Activated B cell treated with CpG ODN at 0.5 μM for 24 hours (primary cell): Measurements from ENCODE around the gene ARID3A. TPM values are rescaled to one million over a fixed set of nuclear protein-coding genes. Genes with fewer than 3 reads are reported as not detected.

Source experiments
- ATAC-seq: fragments of 200-7000 bp; cut with Tn5 transposase; one replicate; pipeline ENCODE4 v1.10.0; 2021; ENCODE audit warnings: low read depth, mild to moderate bottlenecking, moderate library complexity
- CTCF ChIA-PET: fragments of 350-600 bp; sonication (Branson Sonifier 250); formaldehyde crosslinking; loops from one replicate; lab custom pipeline; 2021; ENCODE audit warnings: antibody characterized with exemption; lab: Charles Lee
- POLR2A ChIA-PET: fragments of 350-600 bp; sonication (Branson Sonifier 250); formaldehyde crosslinking; loops from one replicate; lab custom pipeline; 2021; ENCODE audit warnings: antibody characterized with exemption; lab: Charles Lee
- DNase-seq: peaks from one replicate; pipeline ENCODE4 v3.0.0; 2022
- H3K27ac Mint-ChIP-seq: one replicate; pipeline ENCODE4 v1.8.0; 2020; ENCODE audit warnings: mixed read lengths
- H3K27me3 Mint-ChIP-seq: one replicate; pipeline ENCODE4 v1.8.0; 2021; ENCODE audit warnings: mixed read lengths
- H3K36me3 Mint-ChIP-seq: one replicate; pipeline ENCODE4 v1.8.0; 2021; ENCODE audit warnings: low read depth, mixed read lengths
- H3K4me1 Mint-ChIP-seq: one replicate; pipeline ENCODE4 v1.8.0; 2021; ENCODE audit warnings: mixed read lengths
- H3K4me3 Mint-ChIP-seq: one replicate; pipeline ENCODE4 v1.8.0; 2020; ENCODE audit warnings: mild to moderate bottlenecking, mixed read lengths
- H3K9me3 Mint-ChIP-seq: one replicate; pipeline ENCODE4 v1.8.0; 2020; ENCODE audit warnings: mixed read lengths
- CTCF ChIP-seq: fragments of 200-600 bp; IDR thresholded peaks from one replicate; pipeline ENCODE4 v1.8.0; 2022; ENCODE audit warnings: antibody characterized with exemption, mild to moderate bottlenecking
- intact Hi-C: fragments of 100-400 bp; cut with micrococcal nuclease; formaldehyde crosslinking; loops from one replicate; pipeline ENCODE4 v1.15.1; 2024
- total RNA-seq: library from RNA; stranded (reverse); gene quantifications from 2 replicates; pipeline ENCODE4 v1.2.3, GENCODE V29; 2022

The ARID3A gene
- total RNA-seq, 1 donor from 2014 or later, result 74.9 TPM

- ChIA-PET CTCF (no interaction called here), POLR2A (no interaction called here)
- H3K9me3 Mint-ChIP-seq, result no peaks in the 10 kb centered on the region
- DNase-seq (no peak), ATAC-seq (no peak)
- peaks cover 48% of the 10 kb centered on the region for H3K36me3 Mint-ChIP-seq
- no peaks in the 10 kb centered on the region for H3K4me1 Mint-ChIP-seq
- H3K27ac Mint-ChIP-seq, result no peak overlapping the region
- H3K27me3 Mint-ChIP-seq, result no peaks in the 10 kb centered on the region
- intact Hi-C loops, result no loop called here
- TF ChIP-seq CTCF, result no peak
- H3K4me3 Mint-ChIP-seq, result no peak overlapping the region
Observed at GRCh38 chr19:884420-885211, 41.2 kb upstream of the ARID3A start.

- ChIA-PET CTCF (no interaction called here), POLR2A (interaction anchor here (0.6 kb wide), 1 partner anchor 102 kb away, joined by 4 read pairs; no protein-coding TSS in a partner anchor)
- no peaks in the 10 kb centered on the region for H3K27me3 Mint-ChIP-seq
- H3K4me1 Mint-ChIP-seq, result no peaks in the 10 kb centered on the region
- H3K4me3 Mint-ChIP-seq, result no peak overlapping the region
- ATAC-seq (no peak), DNase-seq (no peak)
- H3K9me3 Mint-ChIP-seq, result no peaks in the 10 kb centered on the region
- no peak overlapping the region for H3K27ac Mint-ChIP-seq
- intact Hi-C loops, result no loop called here
- H3K36me3 Mint-ChIP-seq, result peaks cover 57% of the 10 kb centered on the region
- no peak for TF ChIP-seq CTCF
Observed at GRCh38 chr19:885536-886224, 40.2 kb upstream of the ARID3A start.

GRCh38 chr19:887072-887471, 38.8 kb upstream of the ARID3A start:
- Mint-ChIP-seq H3K36me3 (peaks cover 43% of the 10 kb centered on the region), H3K9me3 (no peaks in the 10 kb centered on the region), H3K27me3 (no peaks in the 10 kb centered on the region), H3K4me1 (peaks cover 6% of the 10 kb centered on the region), H3K27ac (no peak overlapping the region), H3K4me3 (no peak overlapping the region)
- CTCF ChIA-PET, result no interaction called here
- ATAC-seq, result no peak
- POLR2A ChIA-PET, result no interaction called here
- DNase-seq, result no peak
- intact Hi-C loops, result no loop called here
- no peak for TF ChIP-seq CTCF

GRCh38 chr19:887599-887998, 38.2 kb upstream of the ARID3A start:
- ATAC-seq (no peak), DNase-seq (no peak)
- CTCF ChIA-PET, result no interaction called here
- Mint-ChIP-seq H3K9me3 (no peaks in the 10 kb centered on the region), H3K4me3 (no peak overlapping the region), H3K27ac (no peak overlapping the region), H3K36me3 (peaks cover 43% of the 10 kb centered on the region), H3K4me1 (peaks cover 8% of the 10 kb centered on the region), H3K27me3 (no peaks in the 10 kb centered on the region)
- intact Hi-C loops, result no loop called here
- no peak for TF ChIP-seq CTCF
- POLR2A ChIA-PET, result no interaction called here

GRCh38 chr19:888581-889385, 37.1 kb upstream of the ARID3A start:
- ChIA-PET CTCF (no interaction called here), POLR2A (no interaction called here)
- DNase-seq (no peak), ATAC-seq (no peak)
- peaks cover 44% of the 10 kb centered on the region for H3K36me3 Mint-ChIP-seq
- H3K27ac Mint-ChIP-seq, result no peak overlapping the region
- intact Hi-C loops, result no loop called here
- no peaks in the 10 kb centered on the region for H3K9me3 Mint-ChIP-seq
- no peak for TF ChIP-seq CTCF
- H3K27me3 Mint-ChIP-seq, result no peaks in the 10 kb centered on the region
- no peak overlapping the region for H3K4me3 Mint-ChIP-seq
- H3K4me1 Mint-ChIP-seq, result peaks cover 17% of the 10 kb centered on the region
